Measurements from ENCODE around the gene INPP5B. TPM values are rescaled to one million over a fixed set of nuclear protein-coding genes. Genes with fewer than 3 reads are reported as not detected.
"Not testable (repeated sequence)": the region's sequence is repeated elsewhere in the genome, so short reads cannot be mapped to it uniquely, and the experiment has no call there.

INPP5B gene
- total and polyA plus RNA-seq, 2 experiments from 2014 or later, result 6.9 to 29.1 TPM

DNA sequence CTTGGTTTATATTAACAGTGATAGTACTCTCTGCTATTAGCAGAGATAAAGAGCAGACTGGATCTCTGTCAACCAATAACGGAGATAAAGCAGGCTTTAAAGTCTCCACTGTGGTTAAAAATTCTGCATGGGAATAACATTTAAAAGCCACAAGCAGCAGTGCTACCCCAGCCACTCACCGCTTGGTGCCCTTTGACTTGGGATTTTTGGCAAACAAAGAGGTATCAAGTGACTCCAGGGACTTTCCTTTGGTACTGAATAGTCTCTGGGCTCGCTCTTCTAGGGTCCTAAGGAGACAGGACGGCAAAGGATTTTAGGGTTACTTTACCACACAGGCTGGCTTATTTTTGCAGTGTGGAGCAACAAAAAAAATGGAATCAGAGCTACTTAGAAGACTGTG, 31.7 kb upstream of the INPP5B start (continued):
- TF ChIP-seq, protein P1, sequence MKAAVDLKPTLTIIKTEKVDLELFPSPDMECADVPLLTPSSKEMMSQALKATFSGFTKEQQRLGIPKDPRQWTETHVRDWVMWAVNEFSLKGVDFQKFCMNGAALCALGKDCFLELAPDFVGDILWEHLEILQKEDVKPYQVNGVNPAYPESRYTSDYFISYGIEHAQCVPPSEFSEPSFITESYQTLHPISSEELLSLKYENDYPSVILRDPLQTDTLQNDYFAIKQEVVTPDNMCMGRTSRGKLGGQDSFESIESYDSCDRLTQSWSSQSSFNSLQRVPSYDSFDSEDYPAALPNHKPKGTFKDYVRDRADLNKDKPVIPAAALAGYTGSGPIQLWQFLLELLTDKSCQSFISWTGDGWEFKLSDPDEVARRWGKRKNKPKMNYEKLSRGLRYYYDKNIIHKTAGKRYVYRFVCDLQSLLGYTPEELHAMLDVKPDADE (IDR thresholded peaks at IDR 0.05), result no peak
- no peak for TF ChIP-seq EZH2phosphoT487 (IDR thresholded peaks at IDR 0.05; ENCODE audit: unreplicated experiment)
- TF ChIP-seq JUNB (IDR thresholded peaks at IDR 0.05; ENCODE audit: unreplicated experiment), result no peak
- no peak for TF ChIP-seq NANOG (IDR thresholded peaks at IDR 0.05; ENCODE audit: borderline replicate concordance)
- TF ChIP-seq CREB1 (CRISPR knock-in tag; IDR thresholded peaks at IDR 0.05; ENCODE audit: low read depth), result no peak
- TF ChIP-seq ZNF331 (CRISPR knock-in tag; IDR thresholded peaks at IDR 0.05; ENCODE audit: low read depth), result no peak

DNA sequence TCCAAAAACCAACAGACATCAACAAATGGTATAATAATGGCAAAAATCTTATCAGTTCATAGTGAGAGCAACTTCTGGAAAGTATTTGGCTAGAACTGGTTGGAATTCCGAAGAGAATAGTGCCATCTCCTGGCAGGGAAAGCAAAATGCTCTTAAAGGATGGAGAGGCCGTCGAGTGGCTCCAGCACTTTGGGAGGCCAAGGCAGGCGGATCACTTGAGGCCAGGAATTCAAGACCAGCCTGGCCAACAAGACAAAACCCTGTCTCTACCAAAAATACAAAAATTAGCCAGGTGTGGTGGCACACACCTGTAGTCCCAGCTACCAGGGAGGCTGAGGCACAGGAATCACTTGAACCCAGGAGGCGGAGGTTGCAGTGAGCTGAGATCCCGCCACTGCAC, 28.2 kb upstream of the INPP5B start:
- DNase-seq (ENCODE audit: low spot score) (peak; percentile 79), ATAC-seq (peak; percentile 85)
- H3K79me2 ChIP-seq (replicated peaks; ENCODE audit: insufficient read depth), result peaks cover 44% of the 10 kb centered on the region
- not testable (repeated sequence) for H3K4me2 ChIP-seq; H3K27me3 ChIP-seq (ENCODE audit: insufficient read depth); H3K27ac Mint-ChIP-seq; H3K4me1 ChIP-seq (ENCODE audit: insufficient read depth); H3K27ac ChIP-seq (ENCODE audit: low read depth); H3K4me3 Mint-ChIP-seq; H3K27me3 Mint-ChIP-seq (ENCODE audit: insufficient read depth, low read depth, poor library complexity); H3K9me3 Mint-ChIP-seq; H3K4me3 ChIP-seq; H2AFZ ChIP-seq; H3K9me2 ChIP-seq (ENCODE audit: insufficient read depth); H3K4me1 Mint-ChIP-seq
- peaks cover 70% of the 10 kb centered on the region for H3K36me3 ChIP-seq (ENCODE audit: insufficient read depth)
- H3F3A ChIP-seq (replicated peaks; ENCODE audit: low read depth), result peaks cover 16% of the 10 kb centered on the region
- TF ChIP-seq, protein P2, sequence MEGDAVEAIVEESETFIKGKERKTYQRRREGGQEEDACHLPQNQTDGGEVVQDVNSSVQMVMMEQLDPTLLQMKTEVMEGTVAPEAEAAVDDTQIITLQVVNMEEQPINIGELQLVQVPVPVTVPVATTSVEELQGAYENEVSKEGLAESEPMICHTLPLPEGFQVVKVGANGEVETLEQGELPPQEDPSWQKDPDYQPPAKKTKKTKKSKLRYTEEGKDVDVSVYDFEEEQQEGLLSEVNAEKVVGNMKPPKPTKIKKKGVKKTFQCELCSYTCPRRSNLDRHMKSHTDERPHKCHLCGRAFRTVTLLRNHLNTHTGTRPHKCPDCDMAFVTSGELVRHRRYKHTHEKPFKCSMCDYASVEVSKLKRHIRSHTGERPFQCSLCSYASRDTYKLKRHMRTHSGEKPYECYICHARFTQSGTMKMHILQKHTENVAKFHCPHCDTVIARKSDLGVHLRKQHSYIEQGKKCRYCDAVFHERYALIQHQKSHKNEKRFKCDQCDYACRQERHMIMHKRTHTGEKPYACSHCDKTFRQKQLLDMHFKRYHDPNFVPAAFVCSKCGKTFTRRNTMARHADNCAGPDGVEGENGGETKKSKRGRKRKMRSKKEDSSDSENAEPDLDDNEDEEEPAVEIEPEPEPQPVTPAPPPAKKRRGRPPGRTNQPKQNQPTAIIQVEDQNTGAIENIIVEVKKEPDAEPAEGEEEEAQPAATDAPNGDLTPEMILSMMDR (conservative IDR thresholded peaks at IDR 0.05; ENCODE audit: low read depth in 2 of 2), result peak; percentile 72 to 88
- H4K20me1 ChIP-seq (replicated peaks; ENCODE audit: insufficient read depth), result peaks cover 39% of the 10 kb centered on the region
- H3K36me3 Mint-ChIP-seq (ENCODE audit: low read depth), result peaks cover 98% of the 10 kb centered on the region

DNA sequence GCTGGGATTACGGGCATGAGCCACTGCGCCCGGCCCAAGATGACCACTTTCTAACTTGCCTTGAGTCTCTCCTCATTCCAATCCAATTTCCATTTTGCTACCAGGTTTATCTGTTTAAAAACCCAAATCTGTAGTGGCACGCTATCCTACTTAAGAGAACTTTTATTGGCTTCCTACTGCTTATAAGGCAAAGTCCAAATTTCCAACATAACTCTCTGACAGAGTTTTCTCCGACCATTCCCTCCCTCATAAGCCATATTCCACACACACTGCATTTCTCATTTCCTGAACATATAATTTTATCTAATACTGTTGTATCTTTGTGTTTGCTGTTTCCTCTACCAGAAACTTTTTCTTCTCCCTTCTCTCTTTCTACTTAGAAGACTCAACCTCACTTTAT, 27.7 kb upstream of the INPP5B start:
- H3K4me3 ChIP-seq, result no peak overlapping the region
- no peak overlapping the region for H2AFZ ChIP-seq
- Mint-ChIP-seq H3K4me1 (no peaks in the 10 kb centered on the region), H3K36me3 (ENCODE audit: low read depth) (peaks cover 98% of the 10 kb centered on the region), H3K9me3 (no peaks in the 10 kb centered on the region), H3K27me3 (ENCODE audit: insufficient read depth, low read depth, poor library complexity) (peaks cover 1% of the 10 kb centered on the region), H3K4me3 (no peak overlapping the region; the same call in 2 of the 3 replicates), H3K27ac (no peak overlapping the region)
- peaks cover 66% of the 10 kb centered on the region for H3K36me3 ChIP-seq (ENCODE audit: insufficient read depth)
- H3K4me2 ChIP-seq, result no peak overlapping the region
- TF ChIP-seq, protein P3, sequence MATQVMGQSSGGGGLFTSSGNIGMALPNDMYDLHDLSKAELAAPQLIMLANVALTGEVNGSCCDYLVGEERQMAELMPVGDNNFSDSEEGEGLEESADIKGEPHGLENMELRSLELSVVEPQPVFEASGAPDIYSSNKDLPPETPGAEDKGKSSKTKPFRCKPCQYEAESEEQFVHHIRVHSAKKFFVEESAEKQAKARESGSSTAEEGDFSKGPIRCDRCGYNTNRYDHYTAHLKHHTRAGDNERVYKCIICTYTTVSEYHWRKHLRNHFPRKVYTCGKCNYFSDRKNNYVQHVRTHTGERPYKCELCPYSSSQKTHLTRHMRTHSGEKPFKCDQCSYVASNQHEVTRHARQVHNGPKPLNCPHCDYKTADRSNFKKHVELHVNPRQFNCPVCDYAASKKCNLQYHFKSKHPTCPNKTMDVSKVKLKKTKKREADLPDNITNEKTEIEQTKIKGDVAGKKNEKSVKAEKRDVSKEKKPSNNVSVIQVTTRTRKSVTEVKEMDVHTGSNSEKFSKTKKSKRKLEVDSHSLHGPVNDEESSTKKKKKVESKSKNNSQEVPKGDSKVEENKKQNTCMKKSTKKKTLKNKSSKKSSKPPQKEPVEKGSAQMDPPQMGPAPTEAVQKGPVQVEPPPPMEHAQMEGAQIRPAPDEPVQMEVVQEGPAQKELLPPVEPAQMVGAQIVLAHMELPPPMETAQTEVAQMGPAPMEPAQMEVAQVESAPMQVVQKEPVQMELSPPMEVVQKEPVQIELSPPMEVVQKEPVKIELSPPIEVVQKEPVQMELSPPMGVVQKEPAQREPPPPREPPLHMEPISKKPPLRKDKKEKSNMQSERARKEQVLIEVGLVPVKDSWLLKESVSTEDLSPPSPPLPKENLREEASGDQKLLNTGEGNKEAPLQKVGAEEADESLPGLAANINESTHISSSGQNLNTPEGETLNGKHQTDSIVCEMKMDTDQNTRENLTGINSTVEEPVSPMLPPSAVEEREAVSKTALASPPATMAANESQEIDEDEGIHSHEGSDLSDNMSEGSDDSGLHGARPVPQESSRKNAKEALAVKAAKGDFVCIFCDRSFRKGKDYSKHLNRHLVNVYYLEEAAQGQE (IDR thresholded peaks at IDR 0.05; ENCODE audit: unreplicated experiment), result no peak
- TF ChIP-seq EZH2phosphoT487 (IDR thresholded peaks at IDR 0.05; ENCODE audit: unreplicated experiment) (peak; percentile 51), ZNF114 (CRISPR knock-in tag; IDR thresholded peaks at IDR 0.05) (no peak), STAT1 (IDR thresholded peaks at IDR 0.05; ENCODE audit: unreplicated experiment) (no peak), POLR2AphosphoS5 (IDR thresholded peaks at IDR 0.05; ENCODE audit: low read depth) (no peak)
- peaks cover 12% of the 10 kb centered on the region for H3F3A ChIP-seq (replicated peaks; ENCODE audit: low read depth)
- no peaks in the 10 kb centered on the region for H3K9me2 ChIP-seq (ENCODE audit: insufficient read depth)
- peaks cover 39% of the 10 kb centered on the region for H4K20me1 ChIP-seq (replicated peaks; ENCODE audit: insufficient read depth)
- H3K27me3 ChIP-seq (ENCODE audit: insufficient read depth), result no peaks in the 10 kb centered on the region
- H3K79me2 ChIP-seq (replicated peaks; ENCODE audit: insufficient read depth), result peaks cover 44% of the 10 kb centered on the region
- no peak for DNase-seq (ENCODE audit: low spot score)
- H3K27ac ChIP-seq (ENCODE audit: low read depth), result no peak overlapping the region
- H3K4me1 ChIP-seq (ENCODE audit: insufficient read depth), result no peaks in the 10 kb centered on the region
- ATAC-seq, result no peak

DNA sequence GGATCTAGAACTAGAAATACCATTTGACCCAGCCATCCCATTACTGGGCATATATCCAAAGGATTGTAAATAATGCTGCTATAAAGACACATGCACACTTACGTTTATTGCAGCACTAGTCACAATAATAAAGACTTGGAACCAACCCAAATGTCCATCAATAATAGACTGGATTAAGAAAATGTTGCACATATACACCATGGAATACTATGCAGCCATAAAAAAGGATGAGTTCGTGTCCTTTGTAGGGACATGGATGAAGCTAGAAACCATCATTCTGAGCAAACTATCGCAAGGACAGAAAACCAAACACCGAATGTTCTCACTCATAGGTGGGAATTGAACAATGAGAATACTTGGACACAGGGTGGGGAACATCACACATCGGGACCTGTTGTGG, 26.8 kb upstream of the INPP5B start:
- H3K27ac ChIP-seq (ENCODE audit: low read depth); H3K27ac Mint-ChIP-seq; H3K27me3 ChIP-seq (ENCODE audit: insufficient read depth); H3K4me3 ChIP-seq; ATAC-seq; H3K9me3 Mint-ChIP-seq; H3K27me3 Mint-ChIP-seq (ENCODE audit: insufficient read depth, low read depth, poor library complexity); H2AFZ ChIP-seq; H3K4me1 ChIP-seq (ENCODE audit: insufficient read depth); H3K4me1 Mint-ChIP-seq; H3K4me2 ChIP-seq; H3K9me2 ChIP-seq (ENCODE audit: insufficient read depth); DNase-seq (ENCODE audit: low spot score); H3K4me3 Mint-ChIP-seq: not testable (repeated sequence)
- Histone ChIP-seq H3F3A (replicated peaks; ENCODE audit: low read depth) (peaks cover 12% of the 10 kb centered on the region), H3K79me2 (replicated peaks; ENCODE audit: insufficient read depth) (peaks cover 44% of the 10 kb centered on the region), H4K20me1 (replicated peaks; ENCODE audit: insufficient read depth) (peaks cover 33% of the 10 kb centered on the region), H3K36me3 (ENCODE audit: insufficient read depth) (peaks cover 66% of the 10 kb centered on the region)
- H3K36me3 Mint-ChIP-seq (ENCODE audit: low read depth), result peaks cover 98% of the 10 kb centered on the region
